Peyer's patch (tissue), 4 donors: ENCODE results near the gene LPGAT1.

Source experiments
- POLR2A ChIP-seq, 2 donors: fragments of 450-650 bp; IDR thresholded peaks; one replicate each; pipeline ENCODE4 v1.5.1; 2017; ENCODE audit warnings: antibody characterized with exemption in 2 of 2, mild to moderate bottlenecking in 2 of 2, moderate library complexity in 2 of 2
- TF ChIP-seq, protein P1 (sequence below), 6 experiments: fragments of 450-650 bp in 4 of 6; fragments of 200-600 bp in 2 of 6; sonication (generic) in 1 of 6; IDR thresholded peaks; one replicate each; pipeline ENCODE4 v1.5.1; 2017 to 2019; ENCODE audit warnings: antibody characterized with exemption in 6 of 6, mild to moderate bottlenecking in 3 of 6, moderate library complexity in 1 of 6

GRCh38 chr1:211750599-211750998 lies 80.0 kb downstream of the LPGAT1 start:
- TF ChIP-seq POLR2A (IDR thresholded peaks at IDR 0.05), result no peak
- TF ChIP-seq, protein P1, sequence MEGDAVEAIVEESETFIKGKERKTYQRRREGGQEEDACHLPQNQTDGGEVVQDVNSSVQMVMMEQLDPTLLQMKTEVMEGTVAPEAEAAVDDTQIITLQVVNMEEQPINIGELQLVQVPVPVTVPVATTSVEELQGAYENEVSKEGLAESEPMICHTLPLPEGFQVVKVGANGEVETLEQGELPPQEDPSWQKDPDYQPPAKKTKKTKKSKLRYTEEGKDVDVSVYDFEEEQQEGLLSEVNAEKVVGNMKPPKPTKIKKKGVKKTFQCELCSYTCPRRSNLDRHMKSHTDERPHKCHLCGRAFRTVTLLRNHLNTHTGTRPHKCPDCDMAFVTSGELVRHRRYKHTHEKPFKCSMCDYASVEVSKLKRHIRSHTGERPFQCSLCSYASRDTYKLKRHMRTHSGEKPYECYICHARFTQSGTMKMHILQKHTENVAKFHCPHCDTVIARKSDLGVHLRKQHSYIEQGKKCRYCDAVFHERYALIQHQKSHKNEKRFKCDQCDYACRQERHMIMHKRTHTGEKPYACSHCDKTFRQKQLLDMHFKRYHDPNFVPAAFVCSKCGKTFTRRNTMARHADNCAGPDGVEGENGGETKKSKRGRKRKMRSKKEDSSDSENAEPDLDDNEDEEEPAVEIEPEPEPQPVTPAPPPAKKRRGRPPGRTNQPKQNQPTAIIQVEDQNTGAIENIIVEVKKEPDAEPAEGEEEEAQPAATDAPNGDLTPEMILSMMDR (IDR thresholded peaks at IDR 0.05), result no peak
